Loucy (cell line): ENCODE measurements around the gene DNAAF8.
"Not testable (repeated sequence)": the region's sequence is repeated elsewhere in the genome, so short reads cannot be mapped to it uniquely, and the experiment has no call there.

Source experiments
- H2AFZ ChIP-seq: fragments of 200-600 bp; sonication (generic); 2 replicates; pipeline ENCODE4 v1.6.0; 2016; ENCODE audit warnings: antibody characterized with exemption, mild to moderate bottlenecking, low read length, moderate library complexity
- H3F3A ChIP-seq: fragments of 200-600 bp; 2 replicates; pipeline ENCODE4 v1.6.0; 2016; ENCODE audit warnings: antibody characterized with exemption, low read depth, mild to moderate bottlenecking
- H3K27me3 ChIP-seq: fragments of 200-600 bp; sonication (generic); 2 replicates; pipeline ENCODE4 v1.6.1; 2014; ENCODE audit warnings: low read length, mild to moderate bottlenecking; ENCODE audit not compliant: insufficient read depth, poor library complexity, severe bottlenecking
- H3K36me3 ChIP-seq: fragments of 200-600 bp; sonication (generic); 2 replicates; pipeline ENCODE4 v1.6.1; 2016; ENCODE audit warnings: low read length; ENCODE audit not compliant: insufficient read depth
- H3K4me1 ChIP-seq: fragments of 200-600 bp; sonication (generic); 2 replicates; pipeline ENCODE4 v1.5.1; 2014; ENCODE audit warnings: low read length, mild to moderate bottlenecking; ENCODE audit not compliant: insufficient read depth, poor library complexity, severe bottlenecking
- H3K4me2 ChIP-seq: fragments of 200-600 bp; sonication (generic); 2 replicates; pipeline ENCODE4 v1.6.0; 2014; ENCODE audit warnings: antibody characterized with exemption, low read length, low read depth, mild to moderate bottlenecking; ENCODE audit not compliant: poor library complexity, severe bottlenecking
- H3K4me3 ChIP-seq: fragments of 200-600 bp; sonication (generic); 2 replicates; pipeline ENCODE4 v1.5.1; 2014; ENCODE audit warnings: low read length, mild to moderate bottlenecking, mixed read lengths; ENCODE audit not compliant: poor library complexity, severe bottlenecking
- H3K79me2 ChIP-seq: fragments of 200-600 bp; sonication (generic); 2 replicates; pipeline ENCODE4 v1.6.1; 2014; ENCODE audit warnings: low read length; ENCODE audit not compliant: insufficient read depth
- H3K9ac ChIP-seq: fragments of 200-600 bp; sonication (generic); 2 replicates; pipeline ENCODE4 v1.6.0; 2014; ENCODE audit warnings: mild to moderate bottlenecking, low read depth, low read length, moderate library complexity; ENCODE audit not compliant: poor library complexity, severe bottlenecking
- H3K9me2 ChIP-seq: fragments of 200-600 bp; sonication (generic); replicated peaks from 2 replicates; pipeline ENCODE4 v1.6.1; 2016; ENCODE audit warnings: low read depth, low read length, mixed read lengths
- H3K9me3 ChIP-seq: fragments of 200-600 bp; sonication (generic); 2 replicates; pipeline ENCODE4 v1.6.1; 2014; ENCODE audit warnings: mild to moderate bottlenecking, antibody characterized with exemption, low read length, low read depth; ENCODE audit not compliant: insufficient read depth
- H4K20me1 ChIP-seq: fragments of 200-600 bp; sonication (generic); 2 replicates; pipeline ENCODE4 v1.6.0; 2014; ENCODE audit warnings: antibody characterized with exemption, low read length, mild to moderate bottlenecking; ENCODE audit not compliant: insufficient read depth, poor library complexity, severe bottlenecking
- CTCF ChIP-seq: fragments of 200-600 bp; sonication (generic); conservative IDR thresholded peaks from 2 replicates; pipeline ENCODE4 v1.5.1; 2014; ENCODE audit warnings: mild to moderate bottlenecking, antibody characterized with exemption, low read length
- EZH2phosphoT487 ChIP-seq: fragments of 200-600 bp; IDR thresholded peaks from 2 replicates; pipeline ENCODE4 v1.6.1; 2018; ENCODE audit warnings: antibody characterized with exemption, mild to moderate bottlenecking, moderate library complexity, borderline replicate concordance

The DNAAF8 gene

GRCh38 chr16:4736546-4736945, 2.2 kb downstream of the DNAAF8 start:
- peaks cover 5% of the 10 kb centered on the region for H3K4me1 ChIP-seq
- H3K9me2 ChIP-seq, result no peaks in the 10 kb centered on the region
- H2AFZ ChIP-seq, result no peak overlapping the region
- no peaks in the 10 kb centered on the region for H3F3A ChIP-seq
- H4K20me1 ChIP-seq, result no peaks in the 10 kb centered on the region
- H3K4me3 ChIP-seq, result no peak overlapping the region
- no peak overlapping the region for H3K9ac ChIP-seq
- no peak for TF ChIP-seq EZH2phosphoT487
- no peak for TF ChIP-seq CTCF
- H3K79me2 ChIP-seq, result no peaks in the 10 kb centered on the region
- H3K4me2 ChIP-seq, result no peak overlapping the region
- no peaks in the 10 kb centered on the region for H3K27me3 ChIP-seq
- no peaks in the 10 kb centered on the region for H3K36me3 ChIP-seq
- H3K9me3 ChIP-seq, result no peaks in the 10 kb centered on the region

GRCh38 chr16:4737545-4737944, 3.2 kb downstream of the DNAAF8 start:
- Histone ChIP-seq H4K20me1 (no peaks in the 10 kb centered on the region), H3K9me2 (no peaks in the 10 kb centered on the region), H3K9ac (no peak overlapping the region), H3K4me3 (no peak overlapping the region), H3K9me3 (no peaks in the 10 kb centered on the region), H3K4me1 (peaks cover 5% of the 10 kb centered on the region), H3K27me3 (no peaks in the 10 kb centered on the region), H3K36me3 (no peaks in the 10 kb centered on the region), H3F3A (no peaks in the 10 kb centered on the region), H3K4me2 (no peak overlapping the region), H2AFZ (no peak overlapping the region), H3K79me2 (no peaks in the 10 kb centered on the region)
- TF ChIP-seq EZH2phosphoT487 (no peak), CTCF (no peak)

GRCh38 chr16:4738370-4738769, 4.0 kb downstream of the DNAAF8 start:
- not testable (repeated sequence) for H3K79me2 ChIP-seq

GRCh38 chr16:4743226-4743878, 9.0 kb downstream of the DNAAF8 start:
- H2AFZ ChIP-seq, result no peak overlapping the region
- H3K9me3 ChIP-seq, result no peaks in the 10 kb centered on the region
- H3K79me2 ChIP-seq, result no peaks in the 10 kb centered on the region
- no peaks in the 10 kb centered on the region for H3F3A ChIP-seq
- TF ChIP-seq EZH2phosphoT487 (no peak), CTCF (no peak)
- H3K4me2 ChIP-seq, result no peak overlapping the region
- no peaks in the 10 kb centered on the region for H3K36me3 ChIP-seq
- H3K27me3 ChIP-seq, result no peaks in the 10 kb centered on the region
- H3K9me2 ChIP-seq, result no peaks in the 10 kb centered on the region
- H3K4me1 ChIP-seq, result no peaks in the 10 kb centered on the region
- no peaks in the 10 kb centered on the region for H4K20me1 ChIP-seq
- H3K9ac ChIP-seq, result no peak overlapping the region
- no peak overlapping the region for H3K4me3 ChIP-seq

More at GRCh38 chr16:4738370-4738769, 4.0 kb downstream of the DNAAF8 start:
- not testable (repeated sequence) for H3K27me3 ChIP-seq, H3F3A ChIP-seq, H3K9me3 ChIP-seq, H3K4me3 ChIP-seq, H3K4me1 ChIP-seq, H4K20me1 ChIP-seq, H3K9ac ChIP-seq, H3K4me2 ChIP-seq, H2AFZ ChIP-seq, H3K9me2 ChIP-seq, H3K36me3 ChIP-seq
